Activated naive CD4-positive, alpha-beta T cell treated with anti-CD3 and anti-CD28 coated beads, Interleukin-2, amount 50 U/mL, for 72 hours (primary cell): ENCODE data around the gene TSPAN17. TPM values are rescaled to one million over a fixed set of nuclear protein-coding genes. Genes with fewer than 3 reads are reported as not detected.
A peak's percentile ranks its signal among the peaks of the same experiment; 100 is the strongest.

Experiments used
- ATAC-seq, 2 donors: fragments of 150-1000 bp; cut with Tn5 transposase; 2 replicates each; pipeline ENCODE4 v1.10.0; 2021; ENCODE audit warnings: mild to moderate bottlenecking in 2 of 2, moderate library complexity in 2 of 2
- DNase-seq, 2 donors: peaks; one replicate each; pipeline ENCODE4 v3.0.0; 2021 to 2022; ENCODE audit warnings: low spot score in 2 of 2
- H3K27ac Mint-ChIP-seq, 2 donors: one replicate each; pipeline ENCODE4 v1.8.0; 2022; ENCODE audit warnings: mild to moderate bottlenecking in 2 of 2, mixed read lengths in 2 of 2
- H3K36me3 Mint-ChIP-seq, 2 donors: one replicate each; pipeline ENCODE4 v1.8.0; 2022; ENCODE audit warnings: mixed read lengths in 2 of 2
- H3K9me3 Mint-ChIP-seq, 2 donors: one replicate each; pipeline ENCODE4 v1.8.0; 2022; ENCODE audit warnings: mixed read lengths in 2 of 2
- total RNA-seq, 2 donors: library from RNA; stranded (reverse); gene quantifications; one replicate each; pipeline ENCODE4 v1.2.3, GENCODE V29; 2022

The TSPAN17 gene
- total RNA-seq, 2 donors from 2014 or later: 14.3 to 30.9 TPM

DNA sequence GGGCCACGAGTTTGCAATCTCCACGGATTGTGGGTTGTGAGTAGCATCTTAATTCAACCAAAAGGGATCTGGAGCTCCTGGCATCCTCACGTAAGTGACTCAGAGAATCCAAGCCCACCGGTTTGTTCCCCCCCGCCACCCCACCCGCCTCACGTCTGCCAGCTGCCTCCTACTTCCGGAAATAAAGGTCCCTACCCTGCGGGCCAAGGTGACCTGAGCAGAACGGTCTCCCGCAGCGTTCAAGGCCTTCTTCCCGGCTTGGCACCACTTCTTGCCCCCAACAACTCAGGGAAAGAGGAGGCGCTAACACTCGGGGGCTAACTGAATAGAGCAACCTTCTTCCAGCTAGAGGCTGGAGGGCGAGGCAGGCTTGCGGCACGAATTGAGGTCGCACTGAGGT is 28.5 kb upstream of the TSPAN17 start:
- DNase-seq (no peak), ATAC-seq (no peak)
- H3K27ac Mint-ChIP-seq: no peak overlapping the region

GRCh38 chr5:176619203-176619568 is 28.1 kb upstream of the TSPAN17 start:
- Mint-ChIP-seq H3K27ac (no peak overlapping the region), H3K9me3 (no peaks in the 10 kb centered on the region), H3K36me3 (peaks cover 0 to 4% of the 10 kb centered on the region in 2 donors)
- peak; percentile 64 to 83 for DNase-seq
- peak; percentile 95 to 98 for ATAC-seq

More for the DNA sequence above, 28.5 kb upstream of the TSPAN17 start:
- Mint-ChIP-seq H3K9me3 (no peaks in the 10 kb centered on the region), H3K36me3 (peaks cover 0 to 4% of the 10 kb centered on the region in 2 donors)

- no peak overlapping the region for H3K27ac Mint-ChIP-seq
- H3K9me3 Mint-ChIP-seq: no peaks in the 10 kb centered on the region
- DNase-seq (no peak), ATAC-seq (no peak)
- peaks cover 0 to 4% of the 10 kb centered on the region in 2 donors for H3K36me3 Mint-ChIP-seq
These were observed 27.5 kb upstream of the TSPAN17 start for GRCh38 chr5:176619569-176620332.

- DNase-seq: no peak
- peaks cover 0 to 4% of the 10 kb centered on the region in 2 donors for H3K36me3 Mint-ChIP-seq
- H3K9me3 Mint-ChIP-seq: no peaks in the 10 kb centered on the region
- no peak overlapping the region for H3K27ac Mint-ChIP-seq
- ATAC-seq: no peak
These were observed 26.8 kb upstream of the TSPAN17 start for GRCh38 chr5:176620333-176620981.

GRCh38 chr5:176621661-176622079 is 25.6 kb upstream of the TSPAN17 start:
- no peak overlapping the region for H3K27ac Mint-ChIP-seq
- no peak for DNase-seq
- peaks cover 0 to 4% of the 10 kb centered on the region in 2 donors for H3K36me3 Mint-ChIP-seq
- ATAC-seq: no peak
- no peaks in the 10 kb centered on the region for H3K9me3 Mint-ChIP-seq

GRCh38 chr5:176624142-176624541 is 23.1 kb upstream of the TSPAN17 start:
- DNase-seq: no peak
- ATAC-seq: no peak
- Mint-ChIP-seq H3K27ac (no peak overlapping the region), H3K36me3 (no peaks in the 10 kb centered on the region), H3K9me3 (no peaks in the 10 kb centered on the region)

DNA sequence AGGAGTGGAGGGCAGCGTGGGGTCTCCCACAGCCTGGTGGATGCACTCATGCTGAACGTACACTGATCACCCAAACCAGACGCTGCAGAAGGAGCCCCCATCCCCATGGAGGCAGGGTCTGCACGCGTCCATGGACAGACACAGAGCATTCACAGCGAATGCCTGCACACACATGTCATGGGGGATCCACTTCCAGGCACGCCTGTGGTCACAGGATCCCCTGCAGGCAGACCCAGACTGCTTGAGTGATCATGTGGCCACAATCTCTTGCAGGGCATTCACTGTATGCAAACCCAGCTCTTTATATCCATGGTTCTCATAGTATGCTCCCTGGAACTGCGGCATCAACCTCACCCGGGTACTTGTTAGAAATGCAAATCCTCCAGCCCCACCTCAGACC is 22.3 kb upstream of the TSPAN17 start:
- Mint-ChIP-seq H3K9me3 (no peaks in the 10 kb centered on the region), H3K27ac (no peak overlapping the region)

DNA sequence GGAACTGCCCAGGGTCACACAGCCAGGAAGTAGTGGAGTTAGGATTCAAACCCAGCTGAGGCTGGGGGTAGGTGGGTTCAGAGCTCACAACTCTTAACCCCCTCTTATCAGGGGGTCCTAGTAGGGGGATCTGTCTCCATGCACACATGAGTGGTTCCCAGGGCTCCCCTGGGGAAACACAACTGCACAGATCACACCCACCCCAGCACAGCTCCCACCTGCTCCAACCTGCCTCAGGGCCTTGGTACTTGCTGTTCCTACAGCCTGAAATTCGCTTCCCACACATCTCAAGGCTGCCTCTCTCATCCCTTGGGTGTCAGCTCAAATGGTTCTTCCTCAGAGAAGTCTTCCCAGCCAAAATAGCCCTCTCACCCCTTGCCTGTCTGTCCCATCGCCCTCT is 21.8 kb upstream of the TSPAN17 start:
- no peak for ATAC-seq
- no peak overlapping the region for H3K27ac Mint-ChIP-seq
- no peaks in the 10 kb centered on the region for H3K9me3 Mint-ChIP-seq
- H3K36me3 Mint-ChIP-seq: no peaks in the 10 kb centered on the region
- DNase-seq: no peak

More for the DNA sequence above, 22.3 kb upstream of the TSPAN17 start:
- ATAC-seq (no peak), DNase-seq (no peak)
- no peaks in the 10 kb centered on the region for H3K36me3 Mint-ChIP-seq

- no peaks in the 10 kb centered on the region for H3K36me3 Mint-ChIP-seq
- ATAC-seq: no peak
- no peak for DNase-seq
- no peak overlapping the region for H3K27ac Mint-ChIP-seq
- no peaks in the 10 kb centered on the region for H3K9me3 Mint-ChIP-seq
These were observed 21.1 kb upstream of the TSPAN17 start for GRCh38 chr5:176625966-176626875.

GRCh38 chr5:176626876-176627236 is 20.4 kb upstream of the TSPAN17 start:
- no peaks in the 10 kb centered on the region for H3K9me3 Mint-ChIP-seq
- no peak for DNase-seq
- H3K27ac Mint-ChIP-seq: peak overlapping the region in 1 of 2 donors; percentile 80
- ATAC-seq: no peak
- H3K36me3 Mint-ChIP-seq: no peaks in the 10 kb centered on the region

GRCh38 chr5:176627582-176627981 is 19.7 kb upstream of the TSPAN17 start:
- ATAC-seq (no peak), DNase-seq (no peak)
- Mint-ChIP-seq H3K36me3 (no peaks in the 10 kb centered on the region), H3K9me3 (no peaks in the 10 kb centered on the region), H3K27ac (no peak overlapping the region)

GRCh38 chr5:176628406-176629228 is 18.7 kb upstream of the TSPAN17 start:
- DNase-seq (no peak), ATAC-seq (no peak)
- no peaks in the 10 kb centered on the region for H3K9me3 Mint-ChIP-seq
- no peaks in the 10 kb centered on the region for H3K36me3 Mint-ChIP-seq
- H3K27ac Mint-ChIP-seq: no peak overlapping the region

GRCh38 chr5:176629317-176629852 is 17.9 kb upstream of the TSPAN17 start:
- ATAC-seq (no peak), DNase-seq (no peak)
- no peaks in the 10 kb centered on the region for H3K36me3 Mint-ChIP-seq
- no peaks in the 10 kb centered on the region for H3K9me3 Mint-ChIP-seq
- no peak overlapping the region for H3K27ac Mint-ChIP-seq

DNA sequence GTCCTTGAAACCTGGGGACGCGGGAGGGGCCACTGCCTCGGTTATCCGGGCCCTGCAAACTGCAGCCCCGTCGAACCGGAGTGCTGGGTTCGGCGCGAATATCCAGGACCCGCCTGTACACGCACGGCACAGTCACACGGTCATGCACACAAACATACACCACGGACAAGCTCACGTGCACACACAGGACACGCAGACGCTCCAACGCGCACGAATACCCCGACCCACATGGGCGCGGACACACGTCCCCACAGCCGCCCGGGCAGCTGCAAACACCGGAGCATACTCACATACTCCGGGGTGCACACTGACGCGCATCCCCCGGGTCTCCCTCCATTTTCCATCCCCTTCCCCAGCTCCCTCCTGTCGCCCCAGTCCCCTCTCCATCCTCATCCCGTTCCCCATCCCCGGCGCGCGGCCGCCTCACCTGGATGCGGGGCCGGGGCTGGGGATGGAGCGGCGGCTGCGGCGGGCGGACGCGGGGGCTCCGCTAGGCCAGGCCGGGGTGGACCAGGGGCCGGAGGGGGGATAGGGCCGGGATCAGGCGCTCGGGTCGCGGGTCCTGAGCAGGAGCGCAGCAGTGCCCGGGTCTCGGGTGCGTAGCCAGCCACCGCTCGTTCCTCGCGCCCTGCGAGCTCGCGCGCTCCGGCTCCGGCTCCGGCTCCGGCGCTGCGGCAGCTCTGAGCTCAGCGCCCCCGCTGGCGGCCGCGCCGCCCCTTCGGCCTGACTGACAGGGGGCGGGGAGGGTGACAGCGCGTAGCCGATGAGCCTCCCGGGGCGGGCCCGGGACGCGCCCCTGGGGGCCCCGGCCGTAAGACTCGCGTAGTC is 17.2 kb upstream of the TSPAN17 start, which contains the start of the genes EIF4E1B and SNCB:
TSS of gene EIF4E1B (plus strand) at position 823 of the 828 bp plus-strand sequence. CDS start 12,113 bp downstream, outside the sequence.
TSS of gene SNCB (minus strand) at position 682 of the 828 bp plus-strand sequence. CDS start 880 bp downstream, outside the sequence.
- DNase-seq: peak in 1 of 2 donors; percentile 79
- H3K9me3 Mint-ChIP-seq: no peaks in the 10 kb centered on the region
- peak; percentile 73 to 99 for ATAC-seq
- no peaks in the 10 kb centered on the region for H3K36me3 Mint-ChIP-seq
- no peak within 1 kb of the TSS for H3K27ac Mint-ChIP-seq

DNA sequence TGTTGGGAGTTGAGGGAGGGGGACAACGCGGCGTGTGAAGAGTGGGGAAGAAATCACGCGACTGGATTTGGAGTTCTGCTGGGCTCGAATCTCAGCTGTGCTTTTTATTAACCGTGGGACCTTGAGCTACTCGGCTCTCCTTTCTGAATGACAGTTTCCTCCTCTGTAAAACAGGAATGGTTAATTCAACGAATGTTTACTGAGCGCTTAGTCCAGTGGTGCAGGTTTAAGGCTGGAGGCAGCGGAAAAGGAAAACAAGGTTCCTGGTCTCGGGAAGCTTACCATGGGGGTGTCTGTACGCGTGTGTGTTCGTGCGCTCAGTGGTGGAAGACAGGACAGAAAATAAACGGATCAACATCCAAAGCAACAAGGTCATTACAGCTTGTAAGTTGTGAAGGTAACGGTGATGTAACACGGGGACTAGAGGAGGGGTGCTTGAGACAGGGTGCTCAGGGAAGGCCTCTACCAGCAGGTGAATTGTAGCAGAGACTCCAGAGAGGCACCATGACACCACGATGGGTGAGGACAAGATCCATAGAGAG is 16.5 kb upstream of the TSPAN17 start:
- DNase-seq (no peak), ATAC-seq (no peak)
- H3K9me3 Mint-ChIP-seq: no peaks in the 10 kb centered on the region
- no peak overlapping the region for H3K27ac Mint-ChIP-seq
- H3K36me3 Mint-ChIP-seq: no peaks in the 10 kb centered on the region
